HepG2 (cell line): ENCODE measurements around the gene PRKAR2B. TPM values are rescaled to one million over a fixed set of nuclear protein-coding genes. Genes with fewer than 3 reads are reported as not detected.

Source experiments
- ATAC-seq: fragments of 200-7000 bp; cut with Tn5 transposase; 3 replicates; pipeline ENCODE4 v1.9.1; 2020; ENCODE audit warnings: mild to moderate bottlenecking, moderate library complexity
- BruUV-seq: library from RNA; stranded (reverse); fragments of 400-500 nt; replicated peaks from 2 replicates; lab custom pipeline; 2021; lab: Mats Ljungman, UMichigan
- CTCF ChIA-PET: fragments of 300-600 bp; formaldehyde crosslinking; extraction: SDS; loops from one replicate; lab custom pipeline; 2021; ENCODE audit warnings: low total read pairs, inconsistent platforms, low intra/inter-chr PET ratio; lab: Yijun Ruan, JAX
- POLR2A ChIA-PET: fragments of 350-600 bp; sonication (Branson Sonifier 250); formaldehyde crosslinking; loops from one replicate; lab custom pipeline; 2020; ENCODE audit warnings: antibody characterized with exemption, inconsistent platforms; lab: Yijun Ruan, JAX
- DNase-seq: peaks from one replicate; pipeline ENCODE4 v3.0.0-alpha.2; 2015; ENCODE audit warnings: low spot score
- FAIRE-seq: peaks from 3 replicates; lab custom pipeline; 2011; peaks lifted over from hg19 to GRCh38; lab: Jason Lieb, UNC
- H2AFZ ChIP-seq: one replicate; pipeline ENCODE4 v1.6.1; 2011; ENCODE audit warnings: low read length, inconsistent platforms
- H3K27ac ChIP-seq: fragments of 300-600 bp; 3 replicates; pipeline ENCODE4 v1.8.0; 2011; ENCODE audit warnings: mixed run types, mild to moderate bottlenecking, mixed read lengths, low read length, inconsistent platforms; ENCODE audit not compliant: insufficient read depth; ENCODE audit errors: extremely low read length
- H3K27me3 ChIP-seq, 2 experiments: fragments of 200-600 bp in 1 of 2; 2 replicates in 1 of 2; 3 replicates in 1 of 2; pipeline versions ENCODE4 v1.6.0 to v1.8.0; 2011; ENCODE audit warnings: low read length in 2 of 2, mild to moderate bottlenecking in 2 of 2, moderate library complexity in 2 of 2, inconsistent platforms in 1 of 2; ENCODE audit not compliant: insufficient read depth in 2 of 2, control insufficient read depth in 1 of 2
- H3K36me3 ChIP-seq, 2 experiments: fragments of 200-600 bp in 1 of 2; replicated peaks in 1 of 2; 2 replicates in 1 of 2; 3 replicates in 1 of 2; pipeline versions ENCODE4 v1.5.1 to v1.8.0; 2011; ENCODE audit warnings: low read length in 2 of 2, inconsistent platforms in 1 of 2; ENCODE audit not compliant: insufficient read depth in 2 of 2, control insufficient read depth in 1 of 2
- H3K4me1 ChIP-seq: 2 replicates; pipeline ENCODE4 v1.5.1; 2012; ENCODE audit warnings: low read length, inconsistent platforms; ENCODE audit not compliant: insufficient read depth
- H3K4me2 ChIP-seq: 2 replicates; pipeline ENCODE4 v1.6.0; 2011; ENCODE audit warnings: low read depth, low read length, inconsistent platforms
- H3K4me3 ChIP-seq, 3 experiments: fragments of 200-600 bp in 1 of 3; sonication (generic), shearing (Covaris generic) in 1 of 3; replicated peaks in 1 of 3; 2 replicates each; pipeline ENCODE4 v1.5.1; 2011 to 2016; ENCODE audit warnings: low read length in 3 of 3, inconsistent platforms in 2 of 3, low read depth in 2 of 3, mild to moderate bottlenecking in 2 of 3, control low read depth in 1 of 3, mixed read lengths in 1 of 3; ENCODE audit not compliant: insufficient read depth in 1 of 3
- H3K79me2 ChIP-seq: one replicate; pipeline ENCODE4 v1.6.1; 2011; ENCODE audit warnings: low read length, inconsistent platforms; ENCODE audit not compliant: insufficient read depth
- H3K9ac ChIP-seq: 2 replicates; pipeline ENCODE4 v1.6.0; 2011; ENCODE audit warnings: mild to moderate bottlenecking, low read depth, low read length, inconsistent platforms; ENCODE audit not compliant: insufficient read depth
- H3K9me3 ChIP-seq: 2 replicates; pipeline ENCODE4 v1.5.1; 2012; ENCODE audit warnings: mild to moderate bottlenecking, low read length
- H4K20me1 ChIP-seq: 2 replicates; pipeline ENCODE4 v1.6.0; 2011; ENCODE audit warnings: inconsistent platforms, mild to moderate bottlenecking, low read length, moderate library complexity; ENCODE audit not compliant: insufficient read depth
- MAFK ChIP-seq, 2 experiments: IDR thresholded peaks in 1 of 2; conservative IDR thresholded peaks in 1 of 2; 2 replicates each; pipeline ENCODE4 v1.6.1; 2011; ENCODE audit warnings: improper control_type of control experiment in 2 of 2, low read length in 2 of 2
- ZNF367 ChIP-seq: sonication (generic); formaldehyde crosslinking; IDR thresholded peaks from 2 replicates; pipeline ENCODE4 v1.4.0; 2020; ENCODE audit warnings: missing genetic modification reagents, borderline replicate concordance
- WGBS: methylation state at CpG from one replicate; pipeline ENCODE4 v1.1.6; 2017; ENCODE audit warnings: low lambda C conversion rate; 5-methylcytosine and 5-hydroxymethylcytosine counted together
- in situ Hi-C: cut with HindIII; loops from 2 replicates; pipeline ENCODE4 v1.10.0; 2017; ENCODE audit warnings: low pct_unique_long_range_greater_than_20kb; ENCODE audit not compliant: extremely low pct_ligation_motif_present
- intact Hi-C: fragments of 100-400 bp; cut with micrococcal nuclease; formaldehyde crosslinking; loops from one replicate; pipeline ENCODE4 v1.10.0; 2022; ENCODE audit not compliant: unreplicated experiment
- polyA plus RNA-seq, 8 experiments: library from polyadenylated mRNA; depleted of rRNA in 3 of 8; stranded (reverse) in 7 of 8; unstranded in 1 of 8; fragments of >200 nt; fragmentation: Illumina TruSeq in 4 of 8; extraction: Trizol in 4 of 8; gene quantifications; 2 replicates each; pipeline versions ENCODE4 v1.2.1 to v1.2.3, GENCODE V29; 2011 to 2016; ENCODE audit warnings: low read depth in 4 of 8, missing spikeins in 1 of 8, mixed read lengths in 1 of 8; ENCODE audit not compliant: insufficient read depth in 1 of 8
- total RNA-seq, 5 experiments: library from RNA; depleted of rRNA; stranded (reverse); fragments of >200 nt; fragmentation: Illumina TruSeq; extraction: Trizol; gene quantifications; 2 replicates each; pipeline ENCODE4 v1.2.3, GENCODE V29; 2016; ENCODE audit warnings: low read depth in 1 of 5
- TF ChIP-seq, protein P1 (sequence below): sonication (generic); formaldehyde crosslinking; IDR thresholded peaks from 2 replicates; pipeline ENCODE4 v1.4.0; 2020; ENCODE audit warnings: missing genetic modification reagents
- TF ChIP-seq, protein P2 (sequence below): sonication (generic); formaldehyde crosslinking; IDR thresholded peaks from 2 replicates; pipeline ENCODE4 v1.8.0; 2022; ENCODE audit warnings: mild to moderate bottlenecking, missing genetic modification reagents, moderate library complexity
- TF ChIP-seq, protein P3 (sequence below), 2 experiments: sonication (generic) in 1 of 2; formaldehyde crosslinking in 1 of 2; IDR thresholded peaks; 2 replicates each; pipeline versions ENCODE4 v1.4.0 to v1.6.1; 2016 to 2020; ENCODE audit warnings: borderline replicate concordance in 1 of 2, low read depth in 1 of 2, mild to moderate bottlenecking in 1 of 2, missing genetic modification reagents in 1 of 2
- TF ChIP-seq, protein P4 (sequence below): sonication (generic); formaldehyde crosslinking; IDR thresholded peaks from 2 replicates; pipeline ENCODE4 v1.8.0; 2022; ENCODE audit warnings: mild to moderate bottlenecking, missing genetic modification reagents, moderate library complexity

PRKAR2B gene
- total and polyA plus RNA-seq, 2 of the 13 experiments (the other 11 are each of a cell fraction or from before 2014, with no cell fraction given): not detected

GRCh38 chr7:107002529-107002998 is 41.9 kb upstream of the PRKAR2B start:
- no peaks in the 10 kb centered on the region for H3K27me3 ChIP-seq
- no peak for DNase-seq
- intact Hi-C loops (no loop called here), in situ Hi-C loops (no loop called here)
- no peak for ATAC-seq
- H3K4me2 ChIP-seq: no peak overlapping the region
- no TSS peak for BruUV-seq
- no peaks in the 10 kb centered on the region for H3K79me2 ChIP-seq
- no peaks in the 10 kb centered on the region for H3K36me3 ChIP-seq
- H3K9me3 ChIP-seq: no peaks in the 10 kb centered on the region
- no peak overlapping the region for H2AFZ ChIP-seq
- FAIRE-seq: no peak
- whole genome bisulfite sequencing: 33% methylated on average over 3 of the region's 3 CpGs
- H3K9ac ChIP-seq: no peak overlapping the region
- ChIA-PET CTCF (no interaction called here), POLR2A (no interaction called here)
- H3K4me3 ChIP-seq: no peak overlapping the region
- H4K20me1 ChIP-seq: no peaks in the 10 kb centered on the region
- H3K27ac ChIP-seq: no peak overlapping the region
- no peaks in the 10 kb centered on the region for H3K4me1 ChIP-seq
- TF ChIP-seq MAFK (conservative IDR thresholded peaks at IDR 0.05 in 1 of 2, IDR thresholded peaks at IDR 0.05 in 1 of 2; ENCODE audit: low read length in 2 of 2) (peak in 1 of 2 experiments; percentile 48; a peak in 2 of 4 replicates), ZNF367 (CRISPR knock-in tag) (no peak)
- TF ChIP-seq, protein P1, sequence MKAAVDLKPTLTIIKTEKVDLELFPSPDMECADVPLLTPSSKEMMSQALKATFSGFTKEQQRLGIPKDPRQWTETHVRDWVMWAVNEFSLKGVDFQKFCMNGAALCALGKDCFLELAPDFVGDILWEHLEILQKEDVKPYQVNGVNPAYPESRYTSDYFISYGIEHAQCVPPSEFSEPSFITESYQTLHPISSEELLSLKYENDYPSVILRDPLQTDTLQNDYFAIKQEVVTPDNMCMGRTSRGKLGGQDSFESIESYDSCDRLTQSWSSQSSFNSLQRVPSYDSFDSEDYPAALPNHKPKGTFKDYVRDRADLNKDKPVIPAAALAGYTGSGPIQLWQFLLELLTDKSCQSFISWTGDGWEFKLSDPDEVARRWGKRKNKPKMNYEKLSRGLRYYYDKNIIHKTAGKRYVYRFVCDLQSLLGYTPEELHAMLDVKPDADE: no peak
- TF ChIP-seq, protein P2, sequence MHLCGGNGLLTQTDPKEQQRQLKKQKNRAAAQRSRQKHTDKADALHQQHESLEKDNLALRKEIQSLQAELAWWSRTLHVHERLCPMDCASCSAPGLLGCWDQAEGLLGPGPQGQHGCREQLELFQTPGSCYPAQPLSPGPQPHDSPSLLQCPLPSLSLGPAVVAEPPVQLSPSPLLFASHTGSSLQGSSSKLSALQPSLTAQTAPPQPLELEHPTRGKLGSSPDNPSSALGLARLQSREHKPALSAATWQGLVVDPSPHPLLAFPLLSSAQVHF: no peak
- TF ChIP-seq, protein P3, sequence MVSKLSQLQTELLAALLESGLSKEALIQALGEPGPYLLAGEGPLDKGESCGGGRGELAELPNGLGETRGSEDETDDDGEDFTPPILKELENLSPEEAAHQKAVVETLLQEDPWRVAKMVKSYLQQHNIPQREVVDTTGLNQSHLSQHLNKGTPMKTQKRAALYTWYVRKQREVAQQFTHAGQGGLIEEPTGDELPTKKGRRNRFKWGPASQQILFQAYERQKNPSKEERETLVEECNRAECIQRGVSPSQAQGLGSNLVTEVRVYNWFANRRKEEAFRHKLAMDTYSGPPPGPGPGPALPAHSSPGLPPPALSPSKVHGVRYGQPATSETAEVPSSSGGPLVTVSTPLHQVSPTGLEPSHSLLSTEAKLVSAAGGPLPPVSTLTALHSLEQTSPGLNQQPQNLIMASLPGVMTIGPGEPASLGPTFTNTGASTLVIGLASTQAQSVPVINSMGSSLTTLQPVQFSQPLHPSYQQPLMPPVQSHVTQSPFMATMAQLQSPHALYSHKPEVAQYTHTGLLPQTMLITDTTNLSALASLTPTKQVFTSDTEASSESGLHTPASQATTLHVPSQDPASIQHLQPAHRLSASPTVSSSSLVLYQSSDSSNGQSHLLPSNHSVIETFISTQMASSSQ (IDR thresholded peaks at IDR 0.05; ENCODE audit: low read depth): no peak
- TF ChIP-seq, protein P3 (CRISPR knock-in tag; IDR thresholded peaks at IDR 0.05; ENCODE audit: borderline replicate concordance): no peak
- TF ChIP-seq, protein P4, sequence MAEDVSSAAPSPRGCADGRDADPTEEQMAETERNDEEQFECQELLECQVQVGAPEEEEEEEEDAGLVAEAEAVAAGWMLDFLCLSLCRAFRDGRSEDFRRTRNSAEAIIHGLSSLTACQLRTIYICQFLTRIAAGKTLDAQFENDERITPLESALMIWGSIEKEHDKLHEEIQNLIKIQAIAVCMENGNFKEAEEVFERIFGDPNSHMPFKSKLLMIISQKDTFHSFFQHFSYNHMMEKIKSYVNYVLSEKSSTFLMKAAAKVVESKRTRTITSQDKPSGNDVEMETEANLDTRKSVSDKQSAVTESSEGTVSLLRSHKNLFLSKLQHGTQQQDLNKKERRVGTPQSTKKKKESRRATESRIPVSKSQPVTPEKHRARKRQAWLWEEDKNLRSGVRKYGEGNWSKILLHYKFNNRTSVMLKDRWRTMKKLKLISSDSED (CRISPR knock-in tag): no peak
